G401.6 (cell line): ENCODE measurements around the gene CLMN.

Experiments used
- FAIRE-seq: peaks from 2 replicates; lab custom pipeline; 2012; peaks lifted over from hg19 to GRCh38; lab: Jason Lieb, UNC

CLMN gene

GRCh38 chr14:95238487-95239298, 81.0 kb downstream of the CLMN start:
- no peak for FAIRE-seq

DNA sequence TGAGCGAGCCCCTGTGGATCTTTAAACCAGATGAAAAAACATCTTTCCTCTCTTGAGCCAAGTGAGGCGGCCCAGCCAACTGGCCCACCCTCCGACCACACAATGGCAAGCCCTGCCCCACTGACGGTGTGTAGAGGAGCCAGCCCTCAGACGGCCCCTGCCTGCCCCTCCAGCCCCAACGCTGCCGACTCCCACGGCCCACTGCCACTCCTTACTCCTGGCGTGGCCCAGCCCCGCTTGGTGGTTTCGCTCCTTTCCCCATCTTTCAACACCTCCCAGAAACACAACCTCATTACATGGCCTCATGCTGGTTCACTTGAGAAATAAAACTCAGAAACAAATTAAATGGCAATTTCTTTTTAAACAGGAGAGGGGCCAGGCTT, 81.8 kb downstream of the CLMN start:
- FAIRE-seq = no peak

DNA sequence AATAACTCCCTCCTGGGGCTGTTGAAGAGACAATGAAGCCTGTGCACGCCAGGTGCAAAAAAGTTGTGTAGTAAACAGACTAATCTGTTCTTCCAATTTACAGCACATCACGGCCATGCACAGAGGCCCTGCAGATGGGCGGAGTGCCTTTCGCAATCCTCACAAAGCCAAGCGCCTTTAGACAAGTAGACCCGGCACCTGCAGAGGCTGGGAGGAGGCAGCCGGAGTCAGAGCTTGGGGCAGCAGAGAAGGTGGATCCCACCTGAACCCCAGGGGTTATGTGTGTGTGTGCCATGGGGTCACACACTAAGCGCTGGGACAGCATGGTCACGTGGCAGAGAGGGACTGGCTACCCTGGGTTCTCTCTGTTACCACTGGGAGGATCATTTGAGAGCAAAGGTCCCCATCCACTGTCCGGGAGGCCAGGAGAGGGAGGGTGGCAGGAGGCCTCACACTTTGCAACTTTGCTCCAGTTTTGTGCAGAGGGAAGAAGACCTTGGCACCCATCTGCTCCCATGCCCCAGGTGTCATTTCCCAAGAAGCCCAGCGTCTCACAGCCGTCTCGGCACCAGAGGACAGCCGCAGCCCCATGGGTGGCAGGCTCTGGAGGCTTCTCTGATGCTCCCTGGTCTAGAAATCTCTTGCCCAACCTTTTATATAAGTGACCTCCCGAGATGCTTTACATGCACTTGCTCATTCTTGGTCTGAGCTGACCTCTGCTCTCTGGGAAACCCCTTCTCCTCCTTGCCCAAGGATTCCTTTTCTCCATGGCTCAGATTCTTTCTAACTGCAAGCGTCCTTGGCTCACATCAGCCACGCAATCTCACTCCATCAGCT, 82.4 kb downstream of the CLMN start:
- FAIRE-seq = no peak

DNA sequence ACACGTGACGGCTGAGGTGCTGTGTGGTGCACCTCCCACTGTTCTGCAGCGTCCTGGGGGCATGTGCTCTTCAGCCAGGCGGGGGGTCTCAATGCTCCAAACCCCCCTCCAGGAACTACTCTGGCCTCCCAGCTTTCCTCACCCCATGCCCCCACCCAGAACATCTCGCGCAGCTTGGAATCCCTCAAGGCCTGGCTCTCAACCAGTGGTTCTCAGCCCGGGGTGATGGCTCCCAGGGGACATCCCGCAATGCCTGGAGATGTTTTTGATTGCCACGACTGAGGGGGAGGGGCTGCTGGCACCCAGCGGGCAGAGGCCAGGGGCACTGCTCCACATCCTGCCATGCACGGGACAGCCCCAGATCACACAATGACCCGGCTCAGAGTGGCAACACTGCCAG, 83.5 kb downstream of the CLMN start:
- FAIRE-seq = no peak

DNA sequence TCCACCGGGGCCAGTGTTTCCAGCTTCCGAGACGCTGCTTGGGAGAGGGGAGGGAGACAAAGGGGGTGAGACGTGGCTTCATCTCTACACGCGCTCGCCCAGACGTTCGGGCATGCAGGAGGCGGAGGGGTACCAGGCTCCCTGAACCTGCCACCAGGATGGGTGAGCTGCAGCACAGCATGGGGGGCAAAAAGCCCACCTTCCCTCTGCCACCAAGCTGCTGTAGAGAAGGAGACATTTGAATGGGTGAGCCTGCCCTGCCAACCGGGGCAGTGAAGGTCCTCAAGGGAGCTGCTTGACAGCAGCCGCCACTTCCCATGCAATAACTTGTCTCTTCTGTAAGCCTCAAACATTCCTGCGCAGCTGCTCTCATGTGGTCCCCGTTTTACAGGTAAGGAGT, 83.9 kb downstream of the CLMN start:
- no peak for FAIRE-seq

GRCh38 chr14:95235351-95235750, 84.4 kb downstream of the CLMN start:
- FAIRE-seq = no peak

GRCh38 chr14:95234426-95234825, 85.3 kb downstream of the CLMN start:
- no peak for FAIRE-seq

DNA sequence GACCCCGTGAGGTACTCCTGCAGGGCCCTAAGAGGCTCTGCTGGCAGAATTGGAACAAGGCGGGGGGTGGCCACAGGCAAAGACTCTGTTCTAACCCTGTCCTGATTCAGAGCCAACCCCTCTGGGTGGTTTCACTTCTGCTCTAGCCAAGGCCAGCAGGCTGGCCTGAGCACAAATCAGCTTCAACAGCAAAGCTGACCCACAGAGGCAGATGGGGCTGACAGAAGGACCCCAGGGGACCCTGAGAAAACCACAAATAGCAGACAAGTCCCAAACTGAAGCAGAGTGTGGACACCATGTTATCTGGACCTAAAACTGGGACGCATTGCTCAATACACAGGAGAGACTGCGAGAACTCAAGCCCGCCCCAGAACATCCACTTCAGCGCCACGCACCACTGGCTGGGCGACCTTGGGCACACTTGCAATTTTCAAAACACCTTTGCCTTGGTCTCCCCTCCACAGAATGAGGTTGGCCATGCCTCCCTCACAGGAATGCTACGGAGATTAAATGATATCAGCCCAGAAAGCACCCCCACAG, 85.9 kb downstream of the CLMN start:
- no peak for FAIRE-seq

- FAIRE-seq = no peak
Observed at GRCh38 chr14:95232894-95233584, 86.7 kb downstream of the CLMN start.

DNA sequence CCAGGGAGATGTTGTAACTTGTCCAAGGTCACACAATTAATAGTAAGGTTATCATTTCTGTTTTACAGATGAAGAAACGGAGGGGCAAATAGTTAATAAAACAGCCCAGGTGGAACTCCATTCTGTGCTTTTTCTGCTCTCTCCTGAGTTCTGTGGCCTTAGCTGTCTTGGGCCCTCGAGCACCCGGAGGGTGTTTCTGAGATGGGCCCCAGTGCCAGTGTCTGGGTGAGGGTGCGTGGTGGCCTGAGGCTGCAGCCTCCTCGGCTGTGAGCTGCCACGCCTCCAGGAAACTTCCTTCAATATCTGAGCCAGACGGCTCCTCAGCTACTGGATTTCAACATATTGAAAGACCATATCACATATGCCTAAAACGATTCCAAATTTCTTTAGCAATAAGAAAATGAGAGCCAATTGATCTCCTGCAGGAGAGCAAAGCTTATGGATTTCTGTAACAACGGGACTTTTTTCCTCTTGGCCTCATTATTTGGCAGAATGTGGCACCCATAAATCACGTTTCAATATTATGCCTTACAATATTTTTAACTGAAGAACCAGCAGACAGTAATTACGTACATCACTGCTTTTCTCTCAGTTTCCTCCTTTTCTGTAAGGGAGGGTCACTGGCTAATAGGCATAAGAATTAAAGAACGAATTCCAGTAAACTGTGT, 87.6 kb downstream of the CLMN start:
- FAIRE-seq = no peak

- FAIRE-seq = no peak
Observed at GRCh38 chr14:95229749-95230148, 90.0 kb downstream of the CLMN start.

DNA sequence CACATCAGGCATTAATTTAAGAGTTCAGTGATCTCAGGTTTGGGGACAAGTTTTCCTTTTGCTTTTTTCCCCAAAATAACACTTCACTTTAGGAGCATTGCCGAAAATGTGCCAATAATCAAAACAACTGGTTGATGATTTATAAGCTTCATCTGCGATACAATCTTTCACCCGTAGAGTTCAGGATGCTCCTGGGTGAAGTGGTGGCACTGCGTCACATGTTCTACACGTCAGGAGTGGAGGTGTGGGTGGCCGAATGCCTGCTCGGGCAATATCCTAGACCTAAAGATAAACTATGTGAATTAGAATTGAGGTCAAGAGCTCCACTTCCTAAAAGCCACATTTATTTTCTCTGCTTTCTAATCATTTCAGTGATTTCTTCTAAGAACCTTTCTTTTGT, 91.5 kb downstream of the CLMN start:
- no peak for FAIRE-seq

- no peak for FAIRE-seq
Observed at GRCh38 chr14:95227279-95227860, 92.3 kb downstream of the CLMN start.

GRCh38 chr14:95226801-95227200, 92.9 kb downstream of the CLMN start:
- no peak for FAIRE-seq

DNA sequence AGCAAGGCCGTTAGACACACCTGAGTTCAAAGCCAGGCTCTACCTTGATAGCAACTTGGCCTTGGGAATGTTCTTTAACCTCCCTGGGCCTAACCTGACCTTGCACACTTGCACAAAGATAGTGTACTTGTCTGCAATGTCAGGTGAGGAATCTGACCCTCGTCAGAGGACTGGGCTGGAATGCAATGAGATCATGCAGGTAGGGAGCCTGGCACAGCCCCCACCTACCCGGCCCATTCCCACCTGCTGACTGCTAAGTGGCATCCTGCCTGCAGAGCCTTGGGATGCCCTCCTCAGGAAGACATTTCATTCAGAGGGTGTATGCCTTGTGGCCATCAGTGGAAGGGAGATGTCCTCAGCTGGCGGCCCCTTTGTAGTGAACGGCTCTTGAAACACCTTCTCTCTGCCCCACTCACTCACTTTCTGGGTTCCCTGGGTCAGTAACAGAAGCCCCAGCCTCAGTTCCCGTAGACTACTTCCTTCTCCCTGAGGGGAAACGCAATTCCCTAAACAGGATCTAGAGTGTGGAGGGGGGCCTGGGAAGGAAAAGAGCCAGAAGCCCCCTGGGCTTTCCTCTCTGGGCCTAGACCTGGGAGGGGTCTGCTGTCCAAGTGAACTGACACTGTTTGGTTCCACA, 94.3 kb downstream of the CLMN start:
- FAIRE-seq = no peak

DNA sequence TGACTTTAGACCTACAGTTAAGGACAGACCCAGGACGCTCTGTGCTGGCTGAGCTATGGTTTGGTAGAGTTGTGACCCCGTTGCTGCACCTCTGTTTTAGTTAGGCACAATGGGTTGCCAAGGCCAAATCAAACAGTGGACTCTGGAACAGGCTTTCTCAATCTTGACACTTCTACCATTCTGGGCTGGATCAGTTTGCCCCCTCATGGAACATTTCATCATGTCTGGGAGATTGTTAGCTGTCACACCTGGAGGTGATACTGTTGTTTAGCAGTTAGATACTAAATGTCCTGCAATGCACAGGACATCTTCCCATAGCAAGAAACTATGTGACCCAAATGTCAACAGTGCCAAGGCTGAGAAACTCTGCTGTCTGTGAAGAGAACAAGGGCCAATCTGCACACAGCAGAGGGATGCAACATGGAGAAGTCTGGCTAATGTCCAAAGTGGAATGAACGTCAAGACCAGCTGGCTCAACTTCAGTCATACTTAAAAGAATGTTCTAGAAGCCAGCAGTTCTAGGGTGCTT, 96.8 kb downstream of the CLMN start:
- no peak for FAIRE-seq

GRCh38 chr14:95222151-95222631, 97.5 kb downstream of the CLMN start:
- FAIRE-seq = no peak

DNA sequence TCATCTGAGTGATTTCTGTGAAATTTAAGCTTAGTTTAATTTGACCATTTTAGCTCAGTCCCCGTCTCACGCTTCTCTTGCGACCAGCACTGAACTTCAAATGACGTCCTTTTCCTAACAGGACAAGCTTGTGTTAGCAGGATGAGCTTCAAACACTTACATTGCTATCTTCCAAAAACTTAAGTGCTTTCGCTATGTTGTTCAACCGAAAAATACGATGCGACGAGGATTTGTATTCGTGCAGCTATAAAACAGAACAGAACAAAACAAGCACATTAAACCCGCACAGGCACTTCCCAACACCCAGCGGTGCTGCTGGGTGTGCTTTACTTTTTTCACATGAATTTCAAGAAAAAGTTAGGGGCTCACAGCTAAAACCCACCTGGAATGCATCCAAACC, 98.2 kb downstream of the CLMN start:
- FAIRE-seq = no peak

- FAIRE-seq = no peak
Observed at GRCh38 chr14:95220663-95221231, 99.0 kb downstream of the CLMN start.

DNA sequence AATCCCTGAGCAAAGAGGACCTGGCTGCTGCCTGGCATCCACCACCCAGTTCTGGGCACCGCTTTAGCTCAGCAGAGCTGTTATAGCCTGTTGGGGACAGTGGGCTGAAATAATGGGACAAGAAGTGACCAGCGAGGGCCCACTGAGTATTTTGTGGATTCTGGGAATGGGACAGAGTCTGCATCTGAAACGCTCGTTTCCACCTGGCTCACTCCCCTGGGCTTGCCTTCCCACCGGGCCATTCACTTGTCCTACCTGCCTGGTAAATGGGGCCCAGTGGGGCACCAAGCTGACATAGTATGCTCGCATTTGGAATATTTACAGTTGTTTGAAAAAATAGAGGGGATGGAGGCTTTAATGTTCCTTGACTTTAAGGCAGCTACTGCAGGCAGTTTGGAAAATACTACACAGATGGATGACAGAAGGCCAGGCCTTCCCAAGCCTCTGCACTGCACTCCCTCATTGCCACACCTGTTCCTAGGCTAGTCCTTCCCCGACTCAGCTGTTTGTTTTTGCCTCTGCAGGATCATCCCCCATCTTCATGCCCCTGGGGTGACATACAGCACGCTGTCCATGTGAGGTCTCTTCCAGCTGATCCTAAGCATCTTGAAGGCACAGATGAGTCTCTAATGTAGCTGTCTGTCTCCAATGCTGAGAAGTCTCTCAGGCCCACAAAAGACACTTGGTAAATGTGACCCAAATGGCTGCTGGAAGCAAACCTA, 101.1 kb downstream of the CLMN start:
- no peak for FAIRE-seq
